Breast epithelium (tissue), 3 donors: ENCODE results near the gene ZNF664.

Experiments
- CTCF ChIP-seq, 3 donors: fragments of 450-650 bp; IDR thresholded peaks; one replicate each; pipeline ENCODE4 v1.5.1; 2016 to 2017; ENCODE audit warnings: antibody characterized with exemption in 3 of 3, mild to moderate bottlenecking in 3 of 3, moderate library complexity in 3 of 3
- POLR2AphosphoS5 ChIP-seq, 3 donors: sonication (generic); formaldehyde crosslinking; IDR thresholded peaks; one replicate each; pipeline ENCODE4 v1.6.1; 2017; ENCODE audit warnings: antibody characterized with exemption in 3 of 3

DNA sequence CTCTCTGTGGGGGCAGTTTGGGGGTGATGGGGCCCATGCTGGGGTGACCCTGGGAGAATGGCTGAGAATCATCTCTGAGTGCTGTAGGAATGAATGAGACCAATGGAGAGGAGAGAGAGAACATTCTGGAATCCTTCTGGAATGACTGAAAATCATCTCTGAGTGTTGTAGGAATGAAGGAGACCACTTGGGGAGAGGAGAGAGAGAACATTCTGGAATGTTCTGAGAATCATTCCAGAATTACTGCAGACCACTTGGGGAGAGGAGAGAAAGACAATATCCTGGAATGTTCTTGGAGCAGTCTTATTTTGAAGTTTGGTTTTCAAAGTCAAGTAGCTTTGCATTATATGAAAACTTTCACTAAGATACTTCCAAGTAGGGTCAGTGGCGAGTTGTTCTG, 64.3 kb downstream of the ZNF664 start:
- TF ChIP-seq POLR2AphosphoS5 (IDR thresholded peaks at IDR 0.05): no peak
- TF ChIP-seq CTCF (IDR thresholded peaks at IDR 0.05): no peak
